ENCODE results near the gene CCDC34.

- TF ChIP-seq CTCF (conservative IDR thresholded peaks at IDR 0.05; ENCODE audit: low read depth in 2 of 2) (no peak), POLR2AphosphoS5 (IDR thresholded peaks at IDR 0.05; ENCODE audit: low read depth) (no peak), EZH2 (IDR thresholded peaks at IDR 0.05; ENCODE audit: low read depth, unreplicated experiment) (no peak), EZH2phosphoT487 (IDR thresholded peaks at IDR 0.05; ENCODE audit: unreplicated experiment) (no peak)
These were observed 68.4 kb downstream of the CCDC34 start for GRCh38 chr11:27294654-27295053.

Data from GM23338 (cell line).